Breast epithelium (tissue), 3 donors: Measurements from ENCODE around the gene AKT1S1.

ENCODE experiments used
- POLR2AphosphoS5 ChIP-seq, 3 donors: sonication (generic); formaldehyde crosslinking; IDR thresholded peaks; one replicate each; pipeline ENCODE4 v1.6.1; 2017; ENCODE audit warnings: antibody characterized with exemption in 3 of 3
- TF ChIP-seq, protein P1 (sequence below), 3 donors: fragments of 450-650 bp; IDR thresholded peaks; one replicate each; pipeline ENCODE4 v1.5.1; 2016 to 2017; ENCODE audit warnings: antibody characterized with exemption in 3 of 3, mild to moderate bottlenecking in 3 of 3, moderate library complexity in 3 of 3

DNA sequence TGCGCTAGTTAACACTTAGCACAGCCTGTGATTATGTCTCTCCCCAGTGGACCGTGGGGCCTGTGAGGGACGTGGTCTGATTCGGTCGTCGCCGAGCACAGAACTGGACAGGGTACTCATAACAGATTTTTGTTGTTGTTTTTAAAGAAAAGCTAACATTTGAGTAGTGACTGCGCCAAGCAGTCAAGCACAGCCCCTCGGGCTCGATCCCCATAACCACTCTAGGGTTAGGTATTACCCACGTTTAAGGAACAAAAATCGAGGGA, 27.0 kb downstream of the AKT1S1 start:
- TF ChIP-seq, protein P1, sequence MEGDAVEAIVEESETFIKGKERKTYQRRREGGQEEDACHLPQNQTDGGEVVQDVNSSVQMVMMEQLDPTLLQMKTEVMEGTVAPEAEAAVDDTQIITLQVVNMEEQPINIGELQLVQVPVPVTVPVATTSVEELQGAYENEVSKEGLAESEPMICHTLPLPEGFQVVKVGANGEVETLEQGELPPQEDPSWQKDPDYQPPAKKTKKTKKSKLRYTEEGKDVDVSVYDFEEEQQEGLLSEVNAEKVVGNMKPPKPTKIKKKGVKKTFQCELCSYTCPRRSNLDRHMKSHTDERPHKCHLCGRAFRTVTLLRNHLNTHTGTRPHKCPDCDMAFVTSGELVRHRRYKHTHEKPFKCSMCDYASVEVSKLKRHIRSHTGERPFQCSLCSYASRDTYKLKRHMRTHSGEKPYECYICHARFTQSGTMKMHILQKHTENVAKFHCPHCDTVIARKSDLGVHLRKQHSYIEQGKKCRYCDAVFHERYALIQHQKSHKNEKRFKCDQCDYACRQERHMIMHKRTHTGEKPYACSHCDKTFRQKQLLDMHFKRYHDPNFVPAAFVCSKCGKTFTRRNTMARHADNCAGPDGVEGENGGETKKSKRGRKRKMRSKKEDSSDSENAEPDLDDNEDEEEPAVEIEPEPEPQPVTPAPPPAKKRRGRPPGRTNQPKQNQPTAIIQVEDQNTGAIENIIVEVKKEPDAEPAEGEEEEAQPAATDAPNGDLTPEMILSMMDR (IDR thresholded peaks at IDR 0.05), result no peak
- no peak for TF ChIP-seq POLR2AphosphoS5 (IDR thresholded peaks at IDR 0.05)
